Measurements from ENCODE around the gene TMEM123.

TMEM123 gene

DNA sequence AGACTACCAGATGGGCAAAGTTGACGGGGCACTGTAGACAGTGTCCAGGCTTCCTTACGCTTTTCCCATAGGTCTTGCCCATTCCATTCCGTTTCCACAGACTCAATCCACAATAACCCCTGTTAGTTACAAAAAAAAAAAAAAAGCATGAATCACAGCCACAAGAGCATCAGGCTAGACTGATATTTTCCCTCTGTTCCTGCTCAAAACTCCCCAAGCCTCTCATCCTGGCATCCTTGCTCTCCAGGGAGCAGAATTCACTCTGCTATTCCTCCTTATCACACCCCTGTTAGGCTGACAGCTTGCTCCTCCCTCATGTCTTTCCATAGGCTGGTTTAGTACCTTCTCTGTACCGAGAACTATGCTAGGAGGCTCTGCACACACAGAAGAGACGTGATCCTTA is 42.2 kb downstream of the TMEM123 start:
- TF ChIP-seq, protein P1, sequence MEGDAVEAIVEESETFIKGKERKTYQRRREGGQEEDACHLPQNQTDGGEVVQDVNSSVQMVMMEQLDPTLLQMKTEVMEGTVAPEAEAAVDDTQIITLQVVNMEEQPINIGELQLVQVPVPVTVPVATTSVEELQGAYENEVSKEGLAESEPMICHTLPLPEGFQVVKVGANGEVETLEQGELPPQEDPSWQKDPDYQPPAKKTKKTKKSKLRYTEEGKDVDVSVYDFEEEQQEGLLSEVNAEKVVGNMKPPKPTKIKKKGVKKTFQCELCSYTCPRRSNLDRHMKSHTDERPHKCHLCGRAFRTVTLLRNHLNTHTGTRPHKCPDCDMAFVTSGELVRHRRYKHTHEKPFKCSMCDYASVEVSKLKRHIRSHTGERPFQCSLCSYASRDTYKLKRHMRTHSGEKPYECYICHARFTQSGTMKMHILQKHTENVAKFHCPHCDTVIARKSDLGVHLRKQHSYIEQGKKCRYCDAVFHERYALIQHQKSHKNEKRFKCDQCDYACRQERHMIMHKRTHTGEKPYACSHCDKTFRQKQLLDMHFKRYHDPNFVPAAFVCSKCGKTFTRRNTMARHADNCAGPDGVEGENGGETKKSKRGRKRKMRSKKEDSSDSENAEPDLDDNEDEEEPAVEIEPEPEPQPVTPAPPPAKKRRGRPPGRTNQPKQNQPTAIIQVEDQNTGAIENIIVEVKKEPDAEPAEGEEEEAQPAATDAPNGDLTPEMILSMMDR (IDR thresholded peaks at IDR 0.05; ENCODE audit: low read length): no peak
- TF ChIP-seq EZH2 (IDR thresholded peaks at IDR 0.05; ENCODE audit: borderline replicate concordance, low read length): no peak
- H3K9me2 ChIP-seq (ENCODE audit: low read depth, low read length): no peaks in the 10 kb centered on the region
- no peak overlapping the region for H3K9ac ChIP-seq (ENCODE audit: low read length)
- H3K4me3 ChIP-seq (ENCODE audit: low read depth, low read length, poor library complexity, severe bottlenecking): no peak overlapping the region
- no peaks in the 10 kb centered on the region for H3F3A ChIP-seq (ENCODE audit: insufficient read depth, low read length)
- no peaks in the 10 kb centered on the region for H3K27me3 ChIP-seq (ENCODE audit: insufficient read depth, low read length)
- H4K20me1 ChIP-seq (ENCODE audit: insufficient read depth, low read length): peaks cover 2% of the 10 kb centered on the region; the same call in 1 of the 2 replicates
- no peak overlapping the region for H3K27ac ChIP-seq (ENCODE audit: low read depth, low read length, poor library complexity, severe bottlenecking)
- H3K4me1 ChIP-seq (ENCODE audit: insufficient read depth, low read length, severe bottlenecking): peaks cover 41% of the 10 kb centered on the region
- H3K9me3 ChIP-seq (ENCODE audit: low read length): no peaks in the 10 kb centered on the region
- H3K4me2 ChIP-seq (ENCODE audit: low read length): no peak overlapping the region
- H2AFZ ChIP-seq (ENCODE audit: low read length): no peak overlapping the region
- H3K36me3 ChIP-seq (ENCODE audit: insufficient read depth, low read length): peaks cover 51% of the 10 kb centered on the region
- peaks cover 97% of the 10 kb centered on the region for H3K79me2 ChIP-seq (ENCODE audit: insufficient read depth, low read length)

DNA sequence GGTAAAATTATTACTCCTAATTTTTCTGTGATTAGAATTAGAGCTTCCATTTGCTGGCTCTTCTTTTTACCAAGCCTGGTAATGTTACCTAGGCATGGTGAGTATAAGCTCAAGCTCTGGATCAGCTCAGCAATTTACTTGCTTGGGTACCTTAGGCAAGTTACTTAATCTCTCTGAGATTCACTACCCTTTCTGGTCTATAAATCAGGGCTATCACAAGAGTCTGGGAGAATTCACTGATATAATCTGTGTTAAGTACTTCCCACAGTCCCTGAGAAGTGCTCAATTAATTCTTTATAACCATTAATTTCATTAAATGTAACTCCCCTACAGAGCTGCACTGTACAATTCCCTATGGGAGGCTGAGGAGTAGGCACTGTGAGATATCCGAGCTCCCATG is 44.2 kb downstream of the TMEM123 start:
- Histone ChIP-seq H3F3A (ENCODE audit: insufficient read depth, low read length) (peaks cover 3% of the 10 kb centered on the region; the same call in 1 of the 2 replicates), H3K4me1 (ENCODE audit: insufficient read depth, low read length, severe bottlenecking) (peaks cover 21% of the 10 kb centered on the region), H3K9me3 (ENCODE audit: low read length) (no peaks in the 10 kb centered on the region), H3K79me2 (ENCODE audit: insufficient read depth, low read length) (peaks cover 81% of the 10 kb centered on the region), H3K27me3 (ENCODE audit: insufficient read depth, low read length) (no peaks in the 10 kb centered on the region), H3K4me2 (ENCODE audit: low read length) (no peak overlapping the region), H3K4me3 (ENCODE audit: low read depth, low read length, poor library complexity, severe bottlenecking) (no peak overlapping the region), H2AFZ (ENCODE audit: low read length) (no peak overlapping the region), H3K9ac (ENCODE audit: low read length) (no peak overlapping the region), H3K36me3 (ENCODE audit: insufficient read depth, low read length) (peaks cover 52% of the 10 kb centered on the region), H3K27ac (ENCODE audit: low read depth, low read length, poor library complexity, severe bottlenecking) (no peak overlapping the region), H3K9me2 (ENCODE audit: low read depth, low read length) (no peaks in the 10 kb centered on the region), H4K20me1 (ENCODE audit: insufficient read depth, low read length) (peaks cover 2% of the 10 kb centered on the region; the same call in 1 of the 2 replicates)
- TF ChIP-seq EZH2 (IDR thresholded peaks at IDR 0.05; ENCODE audit: borderline replicate concordance, low read length): no peak
- TF ChIP-seq, protein P1 (IDR thresholded peaks at IDR 0.05; ENCODE audit: low read length): no peak

DNA sequence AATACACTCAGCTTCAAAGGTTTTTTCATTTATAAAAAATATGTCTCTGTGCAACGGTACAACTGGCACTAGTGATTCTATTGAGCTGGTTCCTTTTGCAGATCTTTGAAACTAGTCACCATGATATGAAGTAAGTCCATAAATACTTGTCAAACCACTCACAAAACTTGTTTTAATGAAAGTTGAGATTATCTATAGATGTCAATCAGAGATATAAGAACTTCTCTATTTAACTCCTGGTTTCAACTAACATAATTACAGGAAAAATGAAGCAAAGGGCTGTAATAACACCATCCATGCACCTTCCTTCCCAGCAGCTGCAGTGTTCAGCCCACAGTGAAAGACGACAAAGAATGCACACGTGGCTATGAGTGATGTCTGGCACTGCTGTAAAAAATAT is 44.7 kb downstream of the TMEM123 start:
- H3K4me2 ChIP-seq (ENCODE audit: low read length): no peak overlapping the region
- peaks cover 17% of the 10 kb centered on the region for H3K4me1 ChIP-seq (ENCODE audit: insufficient read depth, low read length, severe bottlenecking)
- peaks cover 3% of the 10 kb centered on the region; the same call in 1 of the 2 replicates for H3F3A ChIP-seq (ENCODE audit: insufficient read depth, low read length)
- no peak overlapping the region for H3K4me3 ChIP-seq (ENCODE audit: low read depth, low read length, poor library complexity, severe bottlenecking)
- no peak overlapping the region for H3K9ac ChIP-seq (ENCODE audit: low read length)
- H2AFZ ChIP-seq (ENCODE audit: low read length): no peak overlapping the region
- peaks cover 56% of the 10 kb centered on the region for H3K36me3 ChIP-seq (ENCODE audit: insufficient read depth, low read length)
- H3K9me3 ChIP-seq (ENCODE audit: low read length): no peaks in the 10 kb centered on the region
- no peaks in the 10 kb centered on the region for H3K27me3 ChIP-seq (ENCODE audit: insufficient read depth, low read length)
- TF ChIP-seq EZH2 (IDR thresholded peaks at IDR 0.05; ENCODE audit: borderline replicate concordance, low read length): no peak
- TF ChIP-seq, protein P1 (IDR thresholded peaks at IDR 0.05; ENCODE audit: low read length): no peak
- no peaks in the 10 kb centered on the region for H3K9me2 ChIP-seq (ENCODE audit: low read depth, low read length)
- peaks cover 76% of the 10 kb centered on the region for H3K79me2 ChIP-seq (ENCODE audit: insufficient read depth, low read length)
- H3K27ac ChIP-seq (ENCODE audit: low read depth, low read length, poor library complexity, severe bottlenecking): no peak overlapping the region
- peaks cover 2% of the 10 kb centered on the region; the same call in 1 of the 2 replicates for H4K20me1 ChIP-seq (ENCODE audit: insufficient read depth, low read length)

All from OCI-LY1 (cell line).